NCI-H526 treated with DMSO at 0.1 percent for 48 hours (cell line): ENCODE data around the gene ATG14.
"Not testable (repeated sequence)": the region's sequence is repeated elsewhere in the genome, so short reads cannot be mapped to it uniquely, and the experiment has no call there.

Experiments
- DNase-seq: peaks from one replicate; lab custom pipeline; 2025; lab: John Stamatoyannopoulos, UW

ATG14 gene

GRCh38 chr14:55433880-55434804 is 22.5 kb upstream of the ATG14 start:
- no peak for DNase-seq

- no peak for DNase-seq
Measured at GRCh38 chr14:55432628-55433027, 21.0 kb upstream of the ATG14 start.

- DNase-seq = peak; percentile 47
Measured at GRCh38 chr14:55430024-55430690, 18.5 kb upstream of the ATG14 start.

GRCh38 chr14:55427439-55427838 is 15.8 kb upstream of the ATG14 start:
- DNase-seq = no peak

DNA sequence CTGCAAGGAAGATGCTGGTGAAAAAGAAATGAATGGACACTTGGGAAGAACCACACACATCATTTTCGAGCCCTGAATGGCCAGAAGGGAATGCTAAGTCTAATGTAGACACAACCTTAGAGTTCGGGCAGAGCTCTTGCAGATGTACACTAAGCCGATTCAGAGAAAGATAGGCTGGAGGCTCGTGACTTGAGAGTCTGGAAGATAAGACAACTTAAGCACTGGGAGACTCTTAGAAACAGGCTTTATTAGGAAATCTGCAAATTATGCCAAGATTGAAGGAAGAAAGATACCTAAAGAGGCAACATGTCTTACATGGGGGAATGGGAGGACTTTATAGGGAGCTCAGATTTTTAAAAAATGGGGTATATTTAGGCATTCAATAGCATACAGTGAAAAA is 15.3 kb upstream of the ATG14 start:
- DNase-seq = no peak

DNA sequence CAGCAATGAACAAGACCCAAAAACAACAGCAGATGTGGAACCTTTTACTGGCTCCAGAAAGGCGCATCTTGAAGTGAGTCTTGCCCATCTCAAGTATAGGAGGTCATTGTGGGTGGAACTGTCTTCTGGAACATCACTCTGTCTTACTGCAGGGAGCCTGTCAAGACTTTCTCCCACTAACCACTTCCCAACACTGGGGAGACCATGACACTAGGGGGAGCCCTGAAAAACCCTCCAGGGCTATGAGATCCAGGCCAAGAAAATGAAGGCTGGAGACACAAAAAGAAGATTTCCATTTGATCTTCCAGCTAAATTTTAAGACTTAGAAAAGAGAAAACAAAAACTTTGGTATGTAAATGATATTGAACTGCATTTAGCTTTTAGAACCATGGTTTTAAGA is 13.5 kb upstream of the ATG14 start:
- DNase-seq = no peak

DNA sequence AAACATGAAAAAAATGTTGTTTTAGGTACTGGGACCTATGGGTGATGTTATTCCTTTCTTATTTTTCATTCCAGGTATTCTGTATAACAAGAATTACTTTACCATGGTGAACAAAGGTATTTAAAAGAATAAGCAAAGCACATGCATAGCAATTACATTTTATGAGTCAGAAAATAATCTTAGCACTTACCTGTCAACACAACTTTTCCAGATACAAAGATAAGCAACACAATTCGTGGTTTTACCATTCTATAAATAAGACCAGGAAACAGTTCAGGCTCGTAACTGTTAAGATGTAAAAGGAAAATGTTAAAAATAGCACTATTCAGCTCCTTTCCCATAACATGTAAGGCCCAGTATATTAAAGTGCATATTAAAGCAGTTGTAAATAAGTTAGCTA is 12.3 kb upstream of the ATG14 start:
- DNase-seq = no peak

GRCh38 chr14:55422338-55422737 is 10.7 kb upstream of the ATG14 start:
- DNase-seq = not testable (repeated sequence)

DNA sequence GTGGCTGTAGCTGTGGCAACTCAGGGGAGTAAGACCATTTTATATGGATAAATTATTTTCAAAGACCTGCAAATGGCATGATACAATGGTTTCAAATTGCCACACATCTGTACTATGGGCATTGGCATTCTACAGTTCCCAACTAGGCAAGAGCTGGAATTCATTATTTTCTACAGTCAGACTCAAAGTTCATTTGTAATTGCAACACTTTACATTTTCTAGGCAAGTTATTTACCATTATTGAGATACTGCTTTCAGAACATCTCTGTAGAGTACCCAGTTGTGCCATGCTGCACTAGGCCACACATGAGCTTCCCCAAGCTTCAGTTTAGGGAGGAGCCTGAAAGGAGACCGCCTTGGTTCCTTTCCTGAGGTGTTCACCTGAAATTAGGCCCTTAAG is 8.0 kb upstream of the ATG14 start:
- no peak for DNase-seq

DNA sequence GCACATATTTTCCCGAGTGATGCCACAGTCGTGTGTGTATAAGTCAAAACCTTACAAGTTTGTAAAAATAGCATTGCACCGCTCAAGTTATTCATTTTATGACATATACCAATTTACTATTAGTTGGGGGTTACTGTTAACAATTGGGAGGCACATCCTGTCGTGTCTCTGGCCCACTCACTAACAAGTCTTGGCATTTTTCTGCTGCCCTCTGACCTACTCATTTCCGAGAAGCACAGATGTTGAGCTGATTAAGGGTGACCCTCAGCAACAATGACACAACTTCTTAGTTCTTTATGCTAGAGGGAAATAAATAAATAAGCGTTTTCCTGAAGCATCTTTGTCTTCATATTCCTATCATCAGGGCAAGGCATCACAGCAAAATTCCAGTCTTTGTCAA is 6.8 kb upstream of the ATG14 start:
- DNase-seq = no peak

- no peak for DNase-seq
Measured at GRCh38 chr14:55417955-55418354, 6.3 kb upstream of the ATG14 start.

DNA sequence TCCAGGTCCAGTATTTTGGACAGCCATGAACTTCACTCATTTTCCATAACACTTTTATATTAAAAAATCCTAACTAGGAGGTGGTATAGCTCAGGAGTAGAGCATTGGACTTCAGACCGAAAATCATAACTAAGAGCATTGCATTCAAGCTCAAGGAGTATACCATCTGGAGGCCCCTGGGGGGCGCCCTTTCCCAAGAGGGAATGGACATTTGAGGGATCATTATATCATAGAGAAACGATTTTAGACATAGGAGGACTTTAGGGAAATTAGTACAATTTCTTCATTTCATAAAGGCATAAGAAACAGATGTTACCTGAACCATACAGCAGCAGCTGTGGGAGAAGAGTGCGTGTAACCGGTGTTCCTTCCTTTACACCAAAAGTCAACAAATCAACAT is 5.2 kb upstream of the ATG14 start:
- no peak for DNase-seq

GRCh38 chr14:55414551-55414950 is 2.9 kb upstream of the ATG14 start:
- DNase-seq = no peak

- no peak for DNase-seq
Measured at GRCh38 chr14:55412676-55413075, 1.0 kb upstream of the ATG14 start.

GRCh38 chr14:55410876-55411275 is 754 bp downstream of the ATG14 start:
- DNase-seq = no peak

DNA sequence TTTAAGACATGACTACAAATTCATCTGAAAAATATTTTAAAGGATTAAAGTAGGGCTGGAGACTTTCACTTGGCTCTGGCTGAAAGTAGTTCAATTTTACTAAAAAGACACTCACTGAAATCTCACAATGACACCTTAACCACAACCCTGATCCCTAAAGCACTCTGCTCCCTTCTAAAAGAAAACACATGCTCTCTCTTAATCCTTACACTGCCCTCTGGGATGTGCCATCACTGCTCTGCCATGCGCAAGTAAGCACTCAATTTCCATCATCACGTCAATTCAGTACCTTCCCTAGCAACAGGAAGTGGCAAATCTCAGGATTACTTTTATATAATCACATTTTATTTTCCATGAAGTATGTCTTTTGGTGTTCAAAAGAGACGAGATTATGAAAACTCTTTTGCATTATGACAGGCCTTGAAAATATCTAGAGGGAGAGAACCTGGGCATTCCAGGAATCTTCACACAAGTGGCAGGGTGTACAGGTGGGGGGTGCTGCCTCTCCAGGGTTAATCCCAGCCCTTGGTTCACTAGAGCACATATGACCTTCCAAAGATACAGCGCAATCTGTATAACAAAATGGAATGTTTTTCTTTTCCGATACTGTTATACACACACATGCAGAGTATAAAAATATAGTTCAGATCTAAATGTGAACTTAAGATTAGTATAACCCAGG is 7.3 kb downstream of the ATG14 start:
- DNase-seq = no peak

DNA sequence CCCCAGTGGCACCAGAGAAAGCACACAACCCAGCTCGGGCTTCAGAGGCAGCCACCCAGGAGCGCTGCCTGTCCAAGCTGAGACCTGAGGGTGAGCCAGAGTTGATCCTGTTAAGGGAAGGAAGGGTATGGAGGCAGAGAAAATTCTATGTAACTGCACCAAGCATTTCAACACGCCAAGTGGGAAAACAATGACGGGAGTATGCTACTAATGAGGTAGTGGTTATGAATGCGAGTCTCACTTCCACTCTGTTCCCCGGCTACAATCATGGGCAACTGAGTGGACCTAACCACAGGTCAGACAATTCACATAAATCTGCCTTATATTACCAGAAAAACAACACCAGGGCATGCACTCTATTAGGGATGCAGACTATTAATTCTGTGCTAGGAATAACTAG is 9.9 kb downstream of the ATG14 start:
- DNase-seq = no peak

- no peak for DNase-seq
Measured at GRCh38 chr14:55399852-55400251, 11.8 kb downstream of the ATG14 start.

DNA sequence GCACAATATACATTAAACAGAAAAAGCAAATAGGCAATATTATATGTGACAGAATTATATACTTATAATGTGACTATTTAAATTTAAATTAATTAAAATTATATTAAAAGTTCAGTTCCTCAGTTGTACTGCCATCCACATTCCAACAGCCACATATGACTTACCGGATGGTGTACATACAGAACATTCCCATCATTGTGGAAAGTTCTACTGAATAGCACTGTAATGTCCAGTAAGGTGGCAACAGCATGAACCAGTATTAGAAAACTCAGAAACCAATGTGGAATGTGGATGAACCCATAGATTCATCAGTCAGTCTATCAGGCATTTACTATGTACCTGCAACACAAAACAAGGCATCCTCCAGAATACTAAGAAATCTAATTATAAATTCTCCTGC is 12.4 kb downstream of the ATG14 start:
- no peak for DNase-seq

- no peak for DNase-seq
Measured at GRCh38 chr14:55398679-55399078, 13.0 kb downstream of the ATG14 start.

DNA sequence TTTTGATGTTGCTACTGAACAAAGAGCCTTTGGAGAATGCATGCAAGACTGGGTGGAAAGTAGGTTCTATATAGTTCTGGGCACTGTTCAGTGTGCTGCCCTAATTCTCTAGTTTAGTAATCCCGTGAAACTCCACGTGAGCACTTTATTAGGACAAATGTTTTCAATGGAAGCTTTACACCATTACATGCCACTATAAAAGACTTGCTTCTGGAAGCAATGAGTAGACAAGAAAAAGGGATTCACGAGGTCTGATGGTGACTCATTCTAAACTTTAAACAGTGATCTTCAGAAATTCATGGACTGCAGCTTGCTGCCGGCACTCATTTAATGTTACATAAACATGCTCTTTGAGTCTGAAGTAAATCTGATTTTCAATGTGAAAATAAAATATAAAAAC is 22.3 kb downstream of the ATG14 start:
- DNase-seq = no peak

GRCh38 chr14:55388160-55388559 is 23.5 kb downstream of the ATG14 start:
- DNase-seq = no peak

- no peak for DNase-seq
Measured at GRCh38 chr14:55387121-55387520, 24.5 kb downstream of the ATG14 start.
